Measurements from ENCODE around the gene ARHGAP26. TPM values are rescaled to one million over a fixed set of nuclear protein-coding genes. Genes with fewer than 3 reads are reported as not detected.

The ARHGAP26 gene
- total RNA-seq, 2 donors from 2014 or later, result 24.0 to 24.3 TPM

- Mint-ChIP-seq H3K36me3 (ENCODE audit: insufficient read depth in 2 of 2) (peaks cover 5 to 13% of the 10 kb centered on the region in 2 donors), H3K4me3 (no peak overlapping the region), H3K9me3 (no peaks in the 10 kb centered on the region), H3K27me3 (ENCODE audit: low read depth) (no peaks in the 10 kb centered on the region), H3K4me1 (ENCODE audit: low read depth) (peaks cover 29% of the 10 kb centered on the region), H3K27ac (no peak overlapping the region)
- DNase-seq (no peak), ATAC-seq (replicated peaks in 1 of 2) (no peak)
Observed at GRCh38 chr5:143045062-143045461, 274.9 kb downstream of the ARHGAP26 start.

GRCh38 chr5:143046314-143046713 is 276.1 kb downstream of the ARHGAP26 start:
- Mint-ChIP-seq H3K36me3 (ENCODE audit: insufficient read depth in 2 of 2) (peaks cover 2 to 8% of the 10 kb centered on the region in 2 donors), H3K27ac (no peak overlapping the region), H3K27me3 (ENCODE audit: low read depth) (no peaks in the 10 kb centered on the region), H3K9me3 (no peaks in the 10 kb centered on the region), H3K4me1 (ENCODE audit: low read depth) (peaks cover 32% of the 10 kb centered on the region), H3K4me3 (no peak overlapping the region)
- DNase-seq (no peak), ATAC-seq (replicated peaks in 1 of 2) (no peak)

- Mint-ChIP-seq H3K4me3 (no peak overlapping the region), H3K9me3 (no peaks in the 10 kb centered on the region), H3K4me1 (ENCODE audit: low read depth) (peaks cover 38% of the 10 kb centered on the region), H3K27me3 (ENCODE audit: low read depth) (no peaks in the 10 kb centered on the region), H3K27ac (no peak overlapping the region), H3K36me3 (ENCODE audit: insufficient read depth in 2 of 2) (peaks cover 2 to 8% of the 10 kb centered on the region in 2 donors)
- DNase-seq, result no peak
- ATAC-seq (replicated peaks in 1 of 2), result peak; percentile 43 to 77
Observed at GRCh38 chr5:143047091-143047490, 276.9 kb downstream of the ARHGAP26 start.

- ATAC-seq (replicated peaks in 1 of 2) (peak; percentile 47 to 59), DNase-seq (no peak)
- H3K9me3 Mint-ChIP-seq, result no peaks in the 10 kb centered on the region
- H3K27ac Mint-ChIP-seq, result peak overlapping the region; percentile 44
- H3K36me3 Mint-ChIP-seq (ENCODE audit: insufficient read depth in 2 of 2), result no peaks in the 10 kb centered on the region
- no peaks in the 10 kb centered on the region for H3K27me3 Mint-ChIP-seq (ENCODE audit: low read depth)
- peaks cover 65% of the 10 kb centered on the region for H3K4me1 Mint-ChIP-seq (ENCODE audit: low read depth)
- H3K4me3 Mint-ChIP-seq, result peak overlapping the region; percentile 31 to 67
Observed at GRCh38 chr5:143050183-143050582, 280.0 kb downstream of the ARHGAP26 start.

GRCh38 chr5:143051244-143052058 is 281.3 kb downstream of the ARHGAP26 start:
- Mint-ChIP-seq H3K27me3 (ENCODE audit: low read depth) (no peaks in the 10 kb centered on the region), H3K4me1 (ENCODE audit: low read depth) (peaks cover 78% of the 10 kb centered on the region), H3K36me3 (ENCODE audit: insufficient read depth in 2 of 2) (no peaks in the 10 kb centered on the region), H3K9me3 (no peaks in the 10 kb centered on the region), H3K4me3 (no peak overlapping the region), H3K27ac (no peak overlapping the region)
- DNase-seq (no peak), ATAC-seq (replicated peaks in 1 of 2) (no peak)

GRCh38 chr5:143052967-143053682 is 282.9 kb downstream of the ARHGAP26 start:
- Mint-ChIP-seq H3K9me3 (no peaks in the 10 kb centered on the region), H3K4me3 (no peak overlapping the region), H3K27me3 (ENCODE audit: low read depth) (no peaks in the 10 kb centered on the region), H3K4me1 (ENCODE audit: low read depth) (peaks cover 87% of the 10 kb centered on the region), H3K36me3 (ENCODE audit: insufficient read depth in 2 of 2) (no peaks in the 10 kb centered on the region), H3K27ac (no peak overlapping the region)
- ATAC-seq (replicated peaks in 1 of 2) (no peak), DNase-seq (no peak)

GRCh38 chr5:143053780-143054179 is 283.6 kb downstream of the ARHGAP26 start:
- Mint-ChIP-seq H3K4me1 (ENCODE audit: low read depth) (peaks cover 91% of the 10 kb centered on the region), H3K9me3 (peaks cover 0 to 2% of the 10 kb centered on the region in 2 donors), H3K4me3 (peak overlapping the region in 1 of 2 donors; percentile 55), H3K27me3 (ENCODE audit: low read depth) (no peaks in the 10 kb centered on the region), H3K27ac (peak overlapping the region; percentile 44), H3K36me3 (ENCODE audit: insufficient read depth in 2 of 2) (peaks cover 5% of the 10 kb centered on the region in 2 donors)
- DNase-seq (no peak), ATAC-seq (replicated peaks in 1 of 2) (no peak)

GRCh38 chr5:143054480-143054941 is 284.3 kb downstream of the ARHGAP26 start:
- Mint-ChIP-seq H3K4me1 (ENCODE audit: low read depth) (peaks cover 91% of the 10 kb centered on the region), H3K27ac (peak overlapping the region; percentile 99), H3K4me3 (peak overlapping the region; percentile 55 to 89), H3K27me3 (ENCODE audit: low read depth) (no peaks in the 10 kb centered on the region), H3K36me3 (ENCODE audit: insufficient read depth in 2 of 2) (peaks cover 5 to 7% of the 10 kb centered on the region in 2 donors), H3K9me3 (peaks cover 0 to 4% of the 10 kb centered on the region in 2 donors)
- peak; percentile 32 to 40 for ATAC-seq (replicated peaks in 1 of 2)
- peak; percentile 47 to 50 for DNase-seq

GRCh38 chr5:143055596-143056338 is 285.6 kb downstream of the ARHGAP26 start:
- peak overlapping the region; percentile 99 for H3K27ac Mint-ChIP-seq
- peaks cover 0 to 4% of the 10 kb centered on the region in 2 donors for H3K9me3 Mint-ChIP-seq
- peaks cover 81% of the 10 kb centered on the region for H3K4me1 Mint-ChIP-seq (ENCODE audit: low read depth)
- peaks cover 5 to 7% of the 10 kb centered on the region in 2 donors for H3K36me3 Mint-ChIP-seq (ENCODE audit: insufficient read depth in 2 of 2)
- H3K4me3 Mint-ChIP-seq, result peak overlapping the region; percentile 55 to 89
- ATAC-seq (replicated peaks in 1 of 2) (peak; percentile 58 to 61), DNase-seq (no peak)
- no peaks in the 10 kb centered on the region for H3K27me3 Mint-ChIP-seq (ENCODE audit: low read depth)

GRCh38 chr5:143056339-143056704 is 286.1 kb downstream of the ARHGAP26 start:
- Mint-ChIP-seq H3K4me3 (peak overlapping the region; percentile 55 to 89), H3K27me3 (ENCODE audit: low read depth) (no peaks in the 10 kb centered on the region), H3K4me1 (ENCODE audit: low read depth) (peaks cover 75% of the 10 kb centered on the region), H3K9me3 (peaks cover 0 to 4% of the 10 kb centered on the region in 2 donors), H3K36me3 (ENCODE audit: insufficient read depth in 2 of 2) (peaks cover 5 to 7% of the 10 kb centered on the region in 2 donors), H3K27ac (peak overlapping the region; percentile 99)
- ATAC-seq (replicated peaks in 1 of 2) (peak; percentile 53 to 55), DNase-seq (no peak)

- ATAC-seq (replicated peaks in 1 of 2), result peak; percentile 60 to 61
- peak overlapping the region; percentile 55 to 89 for H3K4me3 Mint-ChIP-seq
Observed at GRCh38 chr5:143056792-143057579, 286.8 kb downstream of the ARHGAP26 start.

GRCh38 chr5:143057580-143057999 is 287.4 kb downstream of the ARHGAP26 start:
- ATAC-seq (replicated peaks in 1 of 2) (no peak), DNase-seq (no peak)
- Mint-ChIP-seq H3K4me3 (peak overlapping the region in 1 of 2 donors; percentile 89), H3K27me3 (ENCODE audit: low read depth) (no peaks in the 10 kb centered on the region), H3K9me3 (peaks cover 0 to 4% of the 10 kb centered on the region in 2 donors), H3K27ac (peak overlapping the region; percentile 99), H3K36me3 (ENCODE audit: insufficient read depth in 2 of 2) (peaks cover 5 to 7% of the 10 kb centered on the region in 2 donors), H3K4me1 (ENCODE audit: low read depth) (peaks cover 71% of the 10 kb centered on the region)

More at GRCh38 chr5:143056792-143057579, 286.8 kb downstream of the ARHGAP26 start:
- H3K9me3 Mint-ChIP-seq, result peaks cover 0 to 4% of the 10 kb centered on the region in 2 donors
- DNase-seq, result no peak
- H3K27ac Mint-ChIP-seq, result peak overlapping the region; percentile 99
- H3K27me3 Mint-ChIP-seq (ENCODE audit: low read depth), result no peaks in the 10 kb centered on the region
- H3K36me3 Mint-ChIP-seq (ENCODE audit: insufficient read depth in 2 of 2), result peaks cover 5 to 7% of the 10 kb centered on the region in 2 donors
- H3K4me1 Mint-ChIP-seq (ENCODE audit: low read depth), result peaks cover 69% of the 10 kb centered on the region

Measured in activated T-cell treated with anti-CD3 and anti-CD28 coated beads, Interleukin-2, amount 50 U/mL, for 72 hours (primary cell).